Neural progenitor cell (in vitro differentiated cells): ENCODE results near the gene NUP88. TPM values are rescaled to one million over a fixed set of nuclear protein-coding genes. Genes with fewer than 3 reads are reported as not detected.
"Not testable (repeated sequence)": the region's sequence is repeated elsewhere in the genome, so short reads cannot be mapped to it uniquely, and the experiment has no call there.

Experiments used
- DNase-seq: peaks from one replicate; pipeline ENCODE4 v3.0.0-alpha.2; 2016; ENCODE audit warnings: low spot score
- H2AFZ ChIP-seq: fragments of 200-600 bp; sonication (generic); replicated peaks from 2 replicates; pipeline ENCODE4 v1.6.1; 2016; ENCODE audit warnings: antibody characterized with exemption
- H3F3A ChIP-seq: fragments of 200-600 bp; sonication (generic); 2 replicates; pipeline ENCODE4 v1.6.1; 2016; ENCODE audit warnings: antibody characterized with exemption, low read depth
- H3K27ac ChIP-seq: fragments of 200-600 bp; sonication (generic); 2 replicates; pipeline ENCODE4 v1.5.1; 2016; ENCODE audit warnings: mild to moderate bottlenecking
- H3K27me3 ChIP-seq: fragments of 200-600 bp; sonication (generic); 2 replicates; pipeline ENCODE4 v1.6.1; 2016; ENCODE audit warnings: mild to moderate bottlenecking, moderate library complexity
- H3K36me3 ChIP-seq: fragments of 200-600 bp; sonication (generic); 2 replicates; pipeline ENCODE4 v1.5.1; 2016
- H3K4me1 ChIP-seq: fragments of 200-600 bp; sonication (generic); 2 replicates; pipeline ENCODE4 v1.6.1; 2016; ENCODE audit warnings: mixed run types
- H3K4me2 ChIP-seq: fragments of 200-600 bp; sonication (generic); 2 replicates; pipeline ENCODE4 v1.6.1; 2016
- H3K4me3 ChIP-seq: fragments of 200-600 bp; sonication (generic); 2 replicates; pipeline ENCODE4 v1.5.1; 2016
- H3K79me2 ChIP-seq: fragments of 200-600 bp; sonication (generic); 2 replicates; pipeline ENCODE4 v1.6.1; 2016; ENCODE audit warnings: low read depth
- H3K9ac ChIP-seq: fragments of 200-600 bp; sonication (generic); 2 replicates; pipeline ENCODE4 v1.6.1; 2016
- H3K9me3 ChIP-seq: fragments of 200-600 bp; sonication (generic); 2 replicates; pipeline ENCODE4 v1.5.1; 2016; ENCODE audit warnings: low read depth
- H4K20me1 ChIP-seq: fragments of 200-600 bp; sonication (generic); 2 replicates; pipeline ENCODE4 v1.6.1; 2016; ENCODE audit warnings: low read depth
- H3K27ac Mint-ChIP-seq: 3 replicates; pipeline ENCODE4 v1.8.0; 2021; ENCODE audit warnings: mixed read lengths
- H3K27me3 Mint-ChIP-seq: 2 replicates; pipeline ENCODE4 v1.8.0; 2022; ENCODE audit warnings: low read depth, mild to moderate bottlenecking, inconsistent platforms, moderate library complexity, mixed read lengths; ENCODE audit not compliant: insufficient read depth
- H3K36me3 Mint-ChIP-seq: 3 replicates; pipeline ENCODE4 v1.8.0; 2021; ENCODE audit warnings: mixed read lengths
- H3K4me1 Mint-ChIP-seq: 3 replicates; pipeline ENCODE4 v1.8.0; 2021; ENCODE audit warnings: mixed read lengths
- H3K4me3 Mint-ChIP-seq: 3 replicates; pipeline ENCODE4 v1.8.0; 2021; ENCODE audit warnings: mild to moderate bottlenecking, moderate library complexity, mixed read lengths
- H3K9me3 Mint-ChIP-seq: 3 replicates; pipeline ENCODE4 v1.8.0; 2020; ENCODE audit warnings: mixed read lengths
- EZH2 ChIP-seq: fragments of 200-600 bp; sonication (generic); IDR thresholded peaks from 2 replicates; pipeline ENCODE4 v1.6.1; 2017; ENCODE audit warnings: antibody characterized with exemption, mild to moderate bottlenecking, moderate library complexity
- EZH2phosphoT487 ChIP-seq: fragments of 200-600 bp; sonication (generic); IDR thresholded peaks from 2 replicates; pipeline ENCODE4 v1.6.1; 2017; ENCODE audit warnings: antibody characterized with exemption
- total RNA-seq: library from RNA; depleted of rRNA; stranded (reverse); fragments of >200 nt; gene quantifications from 2 replicates; pipeline ENCODE4 v1.2.3, GENCODE V29; 2015; ENCODE audit warnings: low replicate concordance
- TF ChIP-seq, protein P1 (sequence below): fragments of 200-600 bp; sonication (generic); IDR thresholded peaks from 2 replicates; pipeline ENCODE4 v1.5.1; 2017; ENCODE audit warnings: antibody characterized with exemption, mild to moderate bottlenecking

The NUP88 gene
- total RNA-seq, 1 donor from 2014 or later, result 135 TPM

DNA sequence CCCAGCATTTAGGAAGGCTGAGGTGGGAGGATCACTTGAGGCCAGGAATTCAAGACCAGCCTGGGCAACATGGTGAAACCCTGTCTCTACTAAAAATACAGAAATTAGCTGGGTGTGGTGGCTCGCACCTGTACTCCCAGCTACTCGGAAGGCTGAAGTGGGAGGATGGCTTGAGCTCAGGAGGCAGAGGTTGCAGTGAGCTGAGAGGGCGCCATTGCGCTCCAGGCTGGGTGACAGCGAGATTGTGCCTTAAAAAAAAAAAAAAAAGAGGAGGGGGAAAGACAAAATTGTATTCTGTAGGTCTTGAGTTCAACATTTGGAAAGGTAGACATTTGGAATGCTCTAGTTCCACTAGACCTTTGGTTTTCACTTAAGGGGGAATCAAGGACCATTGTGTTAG, 11.8 kb upstream of the NUP88 start:
- H3K4me2 ChIP-seq, H3K27ac Mint-ChIP-seq, DNase-seq, H3K27me3 ChIP-seq, H3K9me3 Mint-ChIP-seq, H3K9ac ChIP-seq, H3K27me3 Mint-ChIP-seq, H3K27ac ChIP-seq, H2AFZ ChIP-seq, H3K4me3 Mint-ChIP-seq, H3K9me3 ChIP-seq, H3K4me1 ChIP-seq, H3K4me3 ChIP-seq, H3K4me1 Mint-ChIP-seq: not testable (repeated sequence)
- Histone ChIP-seq H4K20me1 (peaks cover 36% of the 10 kb centered on the region), H3K36me3 (peaks cover 10% of the 10 kb centered on the region), H3K79me2 (peaks cover 35% of the 10 kb centered on the region), H3F3A (peaks cover 69% of the 10 kb centered on the region)
- H3K36me3 Mint-ChIP-seq, result peaks cover 36% of the 10 kb centered on the region
- TF ChIP-seq, protein P1, sequence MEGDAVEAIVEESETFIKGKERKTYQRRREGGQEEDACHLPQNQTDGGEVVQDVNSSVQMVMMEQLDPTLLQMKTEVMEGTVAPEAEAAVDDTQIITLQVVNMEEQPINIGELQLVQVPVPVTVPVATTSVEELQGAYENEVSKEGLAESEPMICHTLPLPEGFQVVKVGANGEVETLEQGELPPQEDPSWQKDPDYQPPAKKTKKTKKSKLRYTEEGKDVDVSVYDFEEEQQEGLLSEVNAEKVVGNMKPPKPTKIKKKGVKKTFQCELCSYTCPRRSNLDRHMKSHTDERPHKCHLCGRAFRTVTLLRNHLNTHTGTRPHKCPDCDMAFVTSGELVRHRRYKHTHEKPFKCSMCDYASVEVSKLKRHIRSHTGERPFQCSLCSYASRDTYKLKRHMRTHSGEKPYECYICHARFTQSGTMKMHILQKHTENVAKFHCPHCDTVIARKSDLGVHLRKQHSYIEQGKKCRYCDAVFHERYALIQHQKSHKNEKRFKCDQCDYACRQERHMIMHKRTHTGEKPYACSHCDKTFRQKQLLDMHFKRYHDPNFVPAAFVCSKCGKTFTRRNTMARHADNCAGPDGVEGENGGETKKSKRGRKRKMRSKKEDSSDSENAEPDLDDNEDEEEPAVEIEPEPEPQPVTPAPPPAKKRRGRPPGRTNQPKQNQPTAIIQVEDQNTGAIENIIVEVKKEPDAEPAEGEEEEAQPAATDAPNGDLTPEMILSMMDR, result peak; percentile 31

DNA sequence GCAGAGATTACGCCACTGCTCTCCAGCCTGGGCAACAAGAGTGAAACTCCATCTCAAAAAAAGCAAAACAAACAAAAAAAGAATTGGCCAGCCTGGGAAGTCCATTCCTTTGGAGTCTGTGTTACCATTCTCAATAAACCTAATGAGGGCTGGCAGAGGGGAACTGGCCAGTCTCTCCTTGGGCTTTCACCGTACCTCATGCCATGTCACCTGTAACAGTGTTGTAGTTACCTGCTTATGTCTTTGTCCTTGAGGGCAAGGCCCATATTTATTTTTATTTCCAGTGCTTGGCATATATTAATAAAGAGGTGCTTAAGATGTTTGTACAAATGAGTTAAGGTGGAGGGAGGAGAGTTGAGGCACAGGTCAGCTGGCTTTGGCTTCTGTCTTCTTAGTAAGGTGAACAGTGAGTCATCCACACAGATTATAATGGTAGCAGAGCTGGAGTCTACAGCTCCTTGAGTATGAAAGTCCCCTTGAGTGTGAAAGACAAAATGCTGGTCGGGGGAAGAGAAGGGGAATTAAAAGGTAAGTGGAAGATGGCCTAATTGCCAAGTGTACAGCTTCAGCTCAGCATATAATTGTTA, 11.0 kb upstream of the NUP88 start:
- Histone ChIP-seq H3K27me3 (no peaks in the 10 kb centered on the region), H3K9me3 (no peaks in the 10 kb centered on the region), H3K27ac (no peak overlapping the region), H3K9ac (no peak overlapping the region), H3K4me1 (no peaks in the 10 kb centered on the region), H4K20me1 (peaks cover 36% of the 10 kb centered on the region), H3K79me2 (peaks cover 37% of the 10 kb centered on the region), H2AFZ (no peak overlapping the region), H3K4me3 (no peak overlapping the region), H3K36me3 (peaks cover 8% of the 10 kb centered on the region), H3K4me2 (no peak overlapping the region), H3F3A (peaks cover 69% of the 10 kb centered on the region)
- Mint-ChIP-seq H3K36me3 (peaks cover 41% of the 10 kb centered on the region), H3K4me3 (no peak overlapping the region), H3K27ac (no peak overlapping the region), H3K4me1 (no peaks in the 10 kb centered on the region), H3K27me3 (no peaks in the 10 kb centered on the region), H3K9me3 (no peaks in the 10 kb centered on the region)
- TF ChIP-seq EZH2phosphoT487 (no peak), EZH2 (no peak)
- TF ChIP-seq, protein P1, result no peak
- no peak for DNase-seq

DNA sequence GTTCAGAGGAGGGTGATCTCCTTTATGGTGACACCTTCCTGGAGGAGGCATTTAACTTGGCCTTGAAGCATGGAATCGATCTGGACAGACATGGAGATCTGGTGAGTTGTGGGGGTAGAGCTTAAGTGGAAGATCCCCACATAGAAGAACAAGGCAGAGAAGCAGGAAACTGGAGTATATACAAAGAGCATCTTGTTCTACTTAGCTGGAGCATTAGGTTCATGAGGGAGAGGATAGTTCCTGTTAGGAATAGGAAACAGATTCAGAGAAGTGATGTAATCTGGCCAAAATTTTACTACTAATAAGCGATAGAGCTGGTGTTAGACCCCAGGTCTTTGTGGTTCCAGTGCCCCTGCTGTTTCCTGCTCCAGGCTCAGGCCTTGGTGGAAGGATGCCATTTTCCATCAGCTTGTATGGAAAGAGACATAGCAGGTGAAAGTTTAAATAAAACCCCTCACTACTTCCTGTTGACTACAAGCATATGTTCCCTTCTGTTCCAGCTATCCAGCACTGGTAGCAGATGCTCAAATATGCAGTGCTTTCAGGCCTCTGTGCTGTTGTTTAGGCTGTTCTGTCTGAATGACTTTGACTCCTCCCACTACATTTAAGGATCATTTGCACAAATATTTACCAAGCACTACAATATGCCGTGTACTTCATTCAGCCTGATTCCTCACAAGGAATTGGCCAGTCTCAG, 9.9 kb upstream of the NUP88 start:
- Mint-ChIP-seq H3K4me1 (no peaks in the 10 kb centered on the region), H3K9me3 (no peaks in the 10 kb centered on the region), H3K4me3 (no peak overlapping the region), H3K36me3 (peaks cover 40% of the 10 kb centered on the region), H3K27me3 (peaks cover 2% of the 10 kb centered on the region), H3K27ac (no peak overlapping the region)
- Histone ChIP-seq H3K27ac (no peak overlapping the region), H3K79me2 (peaks cover 37% of the 10 kb centered on the region), H3K4me3 (no peak overlapping the region), H3K4me1 (no peaks in the 10 kb centered on the region), H3K9me3 (no peaks in the 10 kb centered on the region), H3K27me3 (no peaks in the 10 kb centered on the region), H3F3A (peaks cover 63% of the 10 kb centered on the region), H3K36me3 (peaks cover 8% of the 10 kb centered on the region), H2AFZ (no peak overlapping the region), H3K9ac (no peak overlapping the region), H4K20me1 (peaks cover 29% of the 10 kb centered on the region), H3K4me2 (no peak overlapping the region)
- no peak for DNase-seq
- TF ChIP-seq, protein P1, result no peak
- TF ChIP-seq EZH2, result no peak
- TF ChIP-seq EZH2phosphoT487, result no peak
